ENCODE measurements around the gene HPSE2. TPM values are rescaled to one million over a fixed set of nuclear protein-coding genes. Genes with fewer than 3 reads are reported as not detected.
A peak's percentile ranks its signal among the peaks of the same experiment; 100 is the strongest.

HPSE2 gene
- polyA plus RNA-seq, 1 of the 3 experiments (the other 2 are of a cell fraction): not detected

DNA sequence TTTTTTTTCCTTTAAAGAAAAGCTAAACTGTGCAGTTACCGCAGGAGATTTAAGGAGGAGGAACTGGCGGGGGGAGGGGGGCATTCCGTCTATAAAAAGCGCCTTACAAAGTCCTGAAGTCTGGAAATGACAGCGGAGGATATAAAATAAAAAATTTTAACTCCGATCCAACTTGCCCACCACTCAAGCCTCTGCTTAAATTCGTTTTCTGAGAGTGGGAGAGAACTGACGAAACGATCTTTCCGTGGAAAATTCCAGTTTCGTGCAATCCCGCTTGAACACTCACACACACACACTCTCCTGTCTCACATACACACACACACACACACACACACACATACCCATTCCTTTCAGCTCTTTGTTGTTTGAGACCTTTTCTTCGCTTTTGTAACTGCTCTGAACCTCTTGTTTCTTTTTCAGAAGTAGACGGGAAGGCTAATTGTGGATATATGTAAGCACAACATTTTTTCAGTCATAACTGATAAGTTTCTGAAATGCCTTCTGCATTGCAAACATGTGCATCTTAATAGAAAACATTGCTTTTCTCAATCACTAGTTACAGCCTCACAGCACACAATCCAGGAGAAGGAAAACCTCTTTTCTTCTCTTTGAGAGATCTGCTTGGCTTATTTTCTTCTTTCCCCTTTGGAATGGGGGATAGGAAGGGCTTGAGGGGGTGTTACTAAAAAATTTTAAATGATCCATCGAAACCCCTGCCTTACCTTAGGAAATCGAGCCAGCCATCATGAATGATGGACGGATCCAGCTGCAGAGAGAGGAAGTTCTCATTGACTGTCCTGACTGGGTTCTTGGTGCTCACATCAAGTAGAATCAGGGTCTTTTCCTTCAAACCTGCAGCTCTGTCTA, 628 bp downstream of the HPSE2 start (continued):
- TF ChIP-seq TEAD4 (IDR thresholded peaks at IDR 0.05; ENCODE audit: borderline replicate concordance, insufficient read depth) (no peak), EZH2phosphoT487 (IDR thresholded peaks at IDR 0.05; ENCODE audit: borderline replicate concordance, low read depth) (no peak), POLR2AphosphoS5 (IDR thresholded peaks at IDR 0.05; ENCODE audit: low read depth, low read length) (no peak), ELF1 (IDR thresholded peaks at IDR 0.05) (no peak), JUND (IDR thresholded peaks at IDR 0.05) (no peak), TAF1 (IDR thresholded peaks at IDR 0.05; ENCODE audit: borderline replicate concordance, low read depth, low read length) (no peak), GABPA (IDR thresholded peaks at IDR 0.05; ENCODE audit: low read depth) (no peak), NFIC (IDR thresholded peaks at IDR 0.05; ENCODE audit: borderline replicate concordance) (no peak)
- TF ChIP-seq, protein P1, sequence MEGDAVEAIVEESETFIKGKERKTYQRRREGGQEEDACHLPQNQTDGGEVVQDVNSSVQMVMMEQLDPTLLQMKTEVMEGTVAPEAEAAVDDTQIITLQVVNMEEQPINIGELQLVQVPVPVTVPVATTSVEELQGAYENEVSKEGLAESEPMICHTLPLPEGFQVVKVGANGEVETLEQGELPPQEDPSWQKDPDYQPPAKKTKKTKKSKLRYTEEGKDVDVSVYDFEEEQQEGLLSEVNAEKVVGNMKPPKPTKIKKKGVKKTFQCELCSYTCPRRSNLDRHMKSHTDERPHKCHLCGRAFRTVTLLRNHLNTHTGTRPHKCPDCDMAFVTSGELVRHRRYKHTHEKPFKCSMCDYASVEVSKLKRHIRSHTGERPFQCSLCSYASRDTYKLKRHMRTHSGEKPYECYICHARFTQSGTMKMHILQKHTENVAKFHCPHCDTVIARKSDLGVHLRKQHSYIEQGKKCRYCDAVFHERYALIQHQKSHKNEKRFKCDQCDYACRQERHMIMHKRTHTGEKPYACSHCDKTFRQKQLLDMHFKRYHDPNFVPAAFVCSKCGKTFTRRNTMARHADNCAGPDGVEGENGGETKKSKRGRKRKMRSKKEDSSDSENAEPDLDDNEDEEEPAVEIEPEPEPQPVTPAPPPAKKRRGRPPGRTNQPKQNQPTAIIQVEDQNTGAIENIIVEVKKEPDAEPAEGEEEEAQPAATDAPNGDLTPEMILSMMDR (IDR thresholded peaks at IDR 0.05): no peak

DNA sequence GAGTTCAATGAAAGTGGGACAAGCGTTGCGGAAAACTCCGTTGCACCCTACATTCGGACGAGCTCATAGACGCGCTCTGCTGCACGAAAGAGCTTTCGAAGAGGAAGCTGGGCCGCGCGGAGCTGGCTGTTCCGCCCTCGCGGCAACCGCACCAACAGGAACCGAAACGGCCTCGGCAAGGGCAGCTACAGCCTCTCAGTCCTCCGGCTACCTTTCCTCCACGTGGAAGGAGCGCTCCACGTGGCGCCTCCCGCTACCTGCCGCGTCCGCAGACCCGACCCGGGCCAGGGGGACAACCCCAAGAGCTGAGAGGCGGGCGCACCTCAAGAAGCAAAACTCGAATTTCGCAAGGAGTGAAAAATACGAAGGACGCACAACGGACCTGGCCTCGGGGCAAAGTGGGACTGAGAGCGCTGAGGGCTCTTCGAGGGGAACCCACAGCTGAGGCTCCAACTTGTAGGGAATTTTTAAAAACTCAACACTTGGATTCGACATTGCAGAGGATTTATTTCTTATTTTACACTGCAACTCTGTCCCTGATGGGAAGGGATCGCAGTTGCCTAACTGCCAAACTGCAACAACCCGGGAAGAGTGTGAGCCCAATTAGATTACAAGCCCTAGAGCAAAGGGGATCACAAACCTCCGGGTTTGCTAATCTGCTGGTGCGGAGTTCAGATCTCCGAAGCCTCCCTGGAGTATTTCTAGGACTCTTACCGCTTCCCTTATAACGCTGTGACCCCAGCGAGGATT, 1.4 kb downstream of the HPSE2 start:
- no peaks in the 10 kb centered on the region for H3K79me2 ChIP-seq (ENCODE audit: insufficient read depth)
- H3K36me3 ChIP-seq (replicated peaks in 1 of 2; ENCODE audit: control insufficient read depth in 1 of 2, insufficient read depth in 2 of 2, low read length in 1 of 2): no peaks in the 10 kb centered on the region
- TF ChIP-seq MXI1 (IDR thresholded peaks at IDR 0.05; ENCODE audit: low read depth, low read length): 0 out of 2 replicates have a peak, but pooled peaks have one; percentile 23
- TF ChIP-seq GATA2 (CRISPR knock-in tag; IDR thresholded peaks at IDR 0.05): no peak
- CTCF ChIA-PET: interaction anchor here (0.7 to 3.1 kb wide), 9 partner anchors 9 to 969 kb away, joined by 3 to 12 read pairs (median 3); no protein-coding TSS in a partner anchor
- no peaks in the 10 kb centered on the region for H3F3A ChIP-seq (replicated peaks; ENCODE audit: insufficient read depth)
- no peaks in the 10 kb centered on the region for H4K20me1 ChIP-seq (ENCODE audit: insufficient read depth)
- no peak overlapping the region for H3K9ac ChIP-seq
- 4% methylated on average over 43 of the region's 49 CpGs for WGBS (ENCODE audit: low lambda C conversion rate)
- H3K9me3 ChIP-seq: no peaks in the 10 kb centered on the region
- peak overlapping the region; percentile 43; the same call in 1 of the 2 replicates for H2AFZ ChIP-seq (ENCODE audit: low read depth)
- no peak overlapping the region for H3K27ac ChIP-seq (ENCODE audit: low read depth in 2 of 2, low read length in 1 of 2)
- peak overlapping the region; percentile 26 to 57 for H3K4me3 ChIP-seq (ENCODE audit: low read depth in 2 of 2, low read length in 1 of 2)
- DNase-seq: peak; percentile 63
- H3K9me2 ChIP-seq: no peaks in the 10 kb centered on the region
- H3K4me1 ChIP-seq (ENCODE audit: control insufficient read depth in 1 of 2, insufficient read depth in 2 of 2, low read depth in 1 of 2, low read length in 1 of 2): peaks cover 0 to 11% of the 10 kb centered on the region in 2 experiments; a peak in 1 of 4 replicates
- peaks cover 57% of the 10 kb centered on the region for H3K27me3 ChIP-seq (ENCODE audit: insufficient read depth)
- POLR2A ChIA-PET: no interaction called here
- peak overlapping the region; percentile 79 for H3K4me2 ChIP-seq

GRCh38 chr10:99233689-99234037, 2.0 kb downstream of the HPSE2 start:
- Histone ChIP-seq H3K9me3 (no peaks in the 10 kb centered on the region), H3K9ac (no peak overlapping the region), H3K36me3 (replicated peaks in 1 of 2; ENCODE audit: control insufficient read depth in 1 of 2, insufficient read depth in 2 of 2, low read length in 1 of 2) (no peaks in the 10 kb centered on the region), H3F3A (replicated peaks; ENCODE audit: insufficient read depth) (no peaks in the 10 kb centered on the region), H3K4me2 (peak overlapping the region; percentile 79), H3K4me3 (ENCODE audit: low read depth in 2 of 2, low read length in 1 of 2) (peak overlapping the region; percentile 26 to 57; a peak in 2 of 4 replicates), H3K9me2 (no peaks in the 10 kb centered on the region), H4K20me1 (ENCODE audit: insufficient read depth) (no peaks in the 10 kb centered on the region), H3K27me3 (ENCODE audit: insufficient read depth) (peaks cover 57% of the 10 kb centered on the region), H3K27ac (ENCODE audit: low read depth in 2 of 2, low read length in 1 of 2) (no peak overlapping the region), H2AFZ (ENCODE audit: low read depth) (0 out of 2 replicates have a peak overlapping the region, but pooled peaks have one; percentile 43), H3K79me2 (ENCODE audit: insufficient read depth) (no peaks in the 10 kb centered on the region), H3K4me1 (ENCODE audit: control insufficient read depth in 1 of 2, insufficient read depth in 2 of 2, low read depth in 1 of 2, low read length in 1 of 2) (peaks cover 0 to 11% of the 10 kb centered on the region in 2 experiments; a peak in 1 of 4 replicates)
- TF ChIP-seq NRF1 (IDR thresholded peaks at IDR 0.05; ENCODE audit: low read depth, low read length) (no peak), REST (IDR thresholded peaks at IDR 0.05; ENCODE audit: low read depth, low read length) (no peak), GATA2 (CRISPR knock-in tag; IDR thresholded peaks at IDR 0.05) (no peak), TEAD4 (IDR thresholded peaks at IDR 0.05; ENCODE audit: borderline replicate concordance, insufficient read depth) (no peak), FOXJ3 (CRISPR knock-in tag; IDR thresholded peaks at IDR 0.05) (no peak), ELF1 (IDR thresholded peaks at IDR 0.05) (no peak), RCOR1 (IDR thresholded peaks at IDR 0.05; ENCODE audit: low read length) (no peak), MXI1 (IDR thresholded peaks at IDR 0.05; ENCODE audit: low read depth, low read length) (no peak), EP300 (IDR thresholded peaks at IDR 0.05; ENCODE audit: borderline replicate concordance in 1 of 2, low read depth in 1 of 2, low read length in 1 of 2) (no peak)
- WGBS (ENCODE audit: low lambda C conversion rate): 42% methylated on average over 18 of the region's 18 CpGs
- ChIA-PET POLR2A (no interaction called here), CTCF (interaction anchor here (0.8 to 3.1 kb wide), 6 partner anchors 9 to 766 kb away, joined by 3 to 12 read pairs (median 4); no protein-coding TSS in a partner anchor)
- DNase-seq: no peak

Data from SK-N-SH (cell line).